Measurements from ENCODE around the gene ZFP91.

The ZFP91 gene

GRCh38 chr11:58609723-58610122 lies 30.9 kb downstream of the ZFP91 start:
- Histone ChIP-seq H3K9me3 (ENCODE audit: control insufficient read depth, insufficient read depth, low read length) (no peaks in the 10 kb centered on the region), H3F3A (ENCODE audit: control insufficient read depth, insufficient read depth) (no peaks in the 10 kb centered on the region; the same call in 1 of the 2 replicates), H3K4me1 (ENCODE audit: control insufficient read depth, low read length) (peaks cover 14% of the 10 kb centered on the region), H3K27ac (ENCODE audit: low read depth, low read length) (no peak overlapping the region), H3K27me3 (ENCODE audit: control insufficient read depth, low read length) (no peaks in the 10 kb centered on the region), H3K79me2 (ENCODE audit: control insufficient read depth, low read length) (peaks cover 54% of the 10 kb centered on the region), H3K36me3 (ENCODE audit: control insufficient read depth, low read length) (peaks cover 88% of the 10 kb centered on the region), H3K9me2 (replicated peaks; ENCODE audit: control insufficient read depth, low read length) (no peaks in the 10 kb centered on the region), H4K20me1 (ENCODE audit: control insufficient read depth, insufficient read depth, low read depth, low read length) (no peaks in the 10 kb centered on the region), H3K4me2 (ENCODE audit: low read length) (no peak overlapping the region), H3K4me3 (ENCODE audit: low read length) (no peak overlapping the region)
- TF ChIP-seq EZH2phosphoT487 (IDR thresholded peaks at IDR 0.05; ENCODE audit: borderline replicate concordance, low read length), result no peak
- TF ChIP-seq, protein P1, sequence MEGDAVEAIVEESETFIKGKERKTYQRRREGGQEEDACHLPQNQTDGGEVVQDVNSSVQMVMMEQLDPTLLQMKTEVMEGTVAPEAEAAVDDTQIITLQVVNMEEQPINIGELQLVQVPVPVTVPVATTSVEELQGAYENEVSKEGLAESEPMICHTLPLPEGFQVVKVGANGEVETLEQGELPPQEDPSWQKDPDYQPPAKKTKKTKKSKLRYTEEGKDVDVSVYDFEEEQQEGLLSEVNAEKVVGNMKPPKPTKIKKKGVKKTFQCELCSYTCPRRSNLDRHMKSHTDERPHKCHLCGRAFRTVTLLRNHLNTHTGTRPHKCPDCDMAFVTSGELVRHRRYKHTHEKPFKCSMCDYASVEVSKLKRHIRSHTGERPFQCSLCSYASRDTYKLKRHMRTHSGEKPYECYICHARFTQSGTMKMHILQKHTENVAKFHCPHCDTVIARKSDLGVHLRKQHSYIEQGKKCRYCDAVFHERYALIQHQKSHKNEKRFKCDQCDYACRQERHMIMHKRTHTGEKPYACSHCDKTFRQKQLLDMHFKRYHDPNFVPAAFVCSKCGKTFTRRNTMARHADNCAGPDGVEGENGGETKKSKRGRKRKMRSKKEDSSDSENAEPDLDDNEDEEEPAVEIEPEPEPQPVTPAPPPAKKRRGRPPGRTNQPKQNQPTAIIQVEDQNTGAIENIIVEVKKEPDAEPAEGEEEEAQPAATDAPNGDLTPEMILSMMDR (IDR thresholded peaks at IDR 0.05; ENCODE audit: low read depth, low read length, poor library complexity, severe bottlenecking), result no peak

DNA sequence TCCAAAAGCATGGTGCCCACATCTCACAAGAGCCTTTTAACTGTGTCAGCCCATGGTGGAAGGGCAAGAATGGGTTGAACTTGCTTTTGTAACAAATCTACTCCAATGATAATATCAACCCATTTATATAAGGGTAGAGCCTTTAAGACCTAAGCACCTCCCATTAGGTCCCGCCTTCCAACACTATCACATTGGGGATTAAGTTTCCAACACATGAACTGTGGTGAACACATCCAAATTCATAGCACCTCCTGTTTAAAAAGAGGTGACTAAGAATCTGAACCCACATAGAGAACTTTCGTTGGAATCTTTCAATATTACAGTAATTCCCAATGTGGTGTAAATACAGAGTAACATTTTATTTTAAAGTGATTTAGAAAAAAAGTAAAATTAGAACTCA lies 34.4 kb downstream of the ZFP91 start:
- H3K27me3 ChIP-seq (ENCODE audit: control insufficient read depth, low read length), result no peaks in the 10 kb centered on the region
- no peaks in the 10 kb centered on the region for H3K4me1 ChIP-seq (ENCODE audit: control insufficient read depth, low read length)
- H3K4me2 ChIP-seq (ENCODE audit: low read length), result no peak overlapping the region
- H3K27ac ChIP-seq (ENCODE audit: low read depth, low read length), result no peak overlapping the region
- TF ChIP-seq, protein P1 (IDR thresholded peaks at IDR 0.05; ENCODE audit: low read depth, low read length, poor library complexity, severe bottlenecking), result no peak
- TF ChIP-seq EZH2phosphoT487 (IDR thresholded peaks at IDR 0.05; ENCODE audit: borderline replicate concordance, low read length), result no peak
- H3K4me3 ChIP-seq (ENCODE audit: low read length), result no peak overlapping the region
- no peaks in the 10 kb centered on the region; the same call in 1 of the 2 replicates for H3F3A ChIP-seq (ENCODE audit: control insufficient read depth, insufficient read depth)
- H4K20me1 ChIP-seq (ENCODE audit: control insufficient read depth, insufficient read depth, low read depth, low read length), result no peaks in the 10 kb centered on the region
- H3K9me2 ChIP-seq (replicated peaks; ENCODE audit: control insufficient read depth, low read length), result no peaks in the 10 kb centered on the region
- no peaks in the 10 kb centered on the region for H3K9me3 ChIP-seq (ENCODE audit: control insufficient read depth, insufficient read depth, low read length)
- peaks cover 19% of the 10 kb centered on the region for H3K79me2 ChIP-seq (ENCODE audit: control insufficient read depth, low read length)
- peaks cover 100% of the 10 kb centered on the region for H3K36me3 ChIP-seq (ENCODE audit: control insufficient read depth, low read length)

DNA sequence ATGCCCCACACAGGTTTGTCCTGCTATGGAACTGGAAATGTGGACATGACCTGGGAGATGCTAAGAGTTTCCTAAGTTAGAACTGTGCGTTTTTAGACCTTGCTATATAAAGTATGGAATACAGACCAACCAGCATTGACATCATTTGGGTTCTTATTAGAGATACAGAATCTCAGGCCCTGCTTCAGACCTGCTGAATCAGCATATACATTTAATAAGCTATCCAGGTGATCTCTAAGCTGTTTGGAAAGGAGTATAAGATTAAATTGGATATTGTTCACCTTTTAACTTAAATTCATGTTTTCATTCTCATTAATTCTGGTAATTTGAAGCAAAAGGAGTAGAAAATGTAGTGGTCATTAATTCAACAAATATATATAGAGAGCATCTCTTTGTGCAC lies 36.7 kb downstream of the ZFP91 start:
- no peaks in the 10 kb centered on the region for H3K9me3 ChIP-seq (ENCODE audit: control insufficient read depth, insufficient read depth, low read length)
- peaks cover 100% of the 10 kb centered on the region for H3K36me3 ChIP-seq (ENCODE audit: control insufficient read depth, low read length)
- H3K9me2 ChIP-seq (replicated peaks; ENCODE audit: control insufficient read depth, low read length), result no peaks in the 10 kb centered on the region
- H3K79me2 ChIP-seq (ENCODE audit: control insufficient read depth, low read length), result peaks cover 4% of the 10 kb centered on the region
- no peak overlapping the region for H3K27ac ChIP-seq (ENCODE audit: low read depth, low read length)
- no peaks in the 10 kb centered on the region for H3K4me1 ChIP-seq (ENCODE audit: control insufficient read depth, low read length)
- H4K20me1 ChIP-seq (ENCODE audit: control insufficient read depth, insufficient read depth, low read depth, low read length), result no peaks in the 10 kb centered on the region; the same call in 1 of the 2 replicates
- no peaks in the 10 kb centered on the region; the same call in 1 of the 2 replicates for H3F3A ChIP-seq (ENCODE audit: control insufficient read depth, insufficient read depth)
- TF ChIP-seq EZH2phosphoT487 (IDR thresholded peaks at IDR 0.05; ENCODE audit: borderline replicate concordance, low read length), result no peak
- TF ChIP-seq, protein P1 (IDR thresholded peaks at IDR 0.05; ENCODE audit: low read depth, low read length, poor library complexity, severe bottlenecking), result no peak
- no peak overlapping the region for H3K4me3 ChIP-seq (ENCODE audit: low read length)
- no peak overlapping the region for H3K4me2 ChIP-seq (ENCODE audit: low read length)
- no peaks in the 10 kb centered on the region for H3K27me3 ChIP-seq (ENCODE audit: control insufficient read depth, low read length)
